NCI-H524 treated with DMSO at 0.1 percent for 48 hours (cell line): ENCODE results near the gene SIGLEC1.
A peak's percentile ranks its signal among the peaks of the same experiment; 100 is the strongest.

Experiments used
- DNase-seq: peaks from one replicate; lab custom pipeline; 2025; lab: John Stamatoyannopoulos, UW

The SIGLEC1 gene

DNA sequence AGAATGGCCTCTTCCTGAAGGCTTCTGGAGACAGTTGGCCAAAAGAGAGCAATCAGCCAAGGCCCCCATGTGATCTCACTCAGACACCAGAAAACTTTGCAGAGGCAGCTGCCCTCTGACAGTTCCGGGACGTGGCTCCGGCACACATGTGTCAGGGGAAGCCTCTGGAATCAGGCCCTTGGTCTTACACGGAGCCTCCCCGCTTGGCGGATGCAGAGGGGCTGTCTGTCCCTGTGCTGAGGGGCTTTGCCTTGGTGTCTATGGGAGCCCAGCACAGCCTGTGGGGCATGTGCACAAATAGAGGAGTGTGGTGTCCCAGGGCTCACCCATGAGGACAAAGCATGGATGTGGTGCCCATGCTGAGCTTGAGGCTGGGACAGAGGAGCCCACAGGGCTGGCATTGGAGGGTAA, 13.8 kb downstream of the SIGLEC1 start:
- no peak for DNase-seq

GRCh38 chr20:3697588-3698305, 14.7 kb downstream of the SIGLEC1 start:
- DNase-seq = no peak

DNA sequence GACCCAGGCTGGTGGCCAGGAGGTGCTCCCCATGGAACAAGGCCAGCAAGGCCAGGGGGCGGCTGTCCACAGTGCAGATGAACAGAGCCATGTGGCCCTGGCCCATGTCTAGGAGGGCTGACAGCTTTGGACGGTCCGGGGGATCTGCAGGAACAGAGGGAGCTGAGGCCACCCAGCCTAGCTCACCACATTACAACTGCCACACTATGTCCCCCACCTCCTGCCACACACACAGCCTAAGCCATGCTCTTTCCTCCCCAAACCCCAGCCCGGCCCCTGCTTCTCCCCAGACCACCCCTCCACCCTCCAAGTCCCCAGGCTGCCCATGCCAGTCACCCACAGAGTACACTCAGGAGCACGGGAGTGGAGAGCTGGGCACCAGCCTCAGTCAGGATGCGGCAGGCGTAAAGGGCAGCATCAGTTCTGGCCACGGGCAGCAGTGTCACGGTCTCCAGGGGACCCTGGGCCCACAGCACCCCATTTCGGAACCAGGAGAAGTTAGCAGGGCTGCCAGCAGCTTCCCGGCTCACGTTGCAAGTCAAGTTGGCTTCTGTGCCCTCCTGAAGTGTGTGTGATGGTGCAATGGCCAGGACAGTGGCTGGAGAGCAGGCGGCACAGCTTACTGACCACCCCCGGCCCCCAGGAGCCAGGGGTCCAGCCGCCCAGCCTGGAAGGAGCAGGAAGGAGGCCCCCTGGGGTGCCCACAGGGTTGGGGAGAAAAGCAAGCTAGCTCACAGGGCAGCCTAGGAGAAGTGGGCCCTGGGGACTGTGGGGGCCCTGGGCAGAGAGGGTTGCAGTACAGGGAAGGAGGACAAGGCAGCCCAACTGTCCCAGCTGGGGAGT, 15.4 kb downstream of the SIGLEC1 start:
- no peak for DNase-seq

DNA sequence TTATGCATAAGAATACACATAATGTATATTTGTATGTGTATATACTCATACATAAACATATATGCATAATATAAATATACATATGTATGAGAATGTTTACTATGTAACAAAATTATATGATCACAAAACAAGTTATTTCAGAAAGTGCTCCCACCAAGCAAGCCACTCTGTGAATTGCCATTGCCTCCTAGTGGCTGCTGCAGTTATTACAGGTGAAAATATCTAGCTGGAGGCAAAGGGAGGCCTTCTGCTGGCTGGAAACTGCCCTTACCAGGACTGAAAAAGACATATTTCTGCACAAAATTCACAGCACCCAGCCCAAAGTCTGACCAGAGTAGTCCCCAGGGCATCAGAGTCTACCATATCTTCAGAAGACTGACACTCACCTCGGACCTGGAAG, 16.2 kb downstream of the SIGLEC1 start:
- no peak for DNase-seq

GRCh38 chr20:3694864-3695263, 17.5 kb downstream of the SIGLEC1 start:
- no peak for DNase-seq

DNA sequence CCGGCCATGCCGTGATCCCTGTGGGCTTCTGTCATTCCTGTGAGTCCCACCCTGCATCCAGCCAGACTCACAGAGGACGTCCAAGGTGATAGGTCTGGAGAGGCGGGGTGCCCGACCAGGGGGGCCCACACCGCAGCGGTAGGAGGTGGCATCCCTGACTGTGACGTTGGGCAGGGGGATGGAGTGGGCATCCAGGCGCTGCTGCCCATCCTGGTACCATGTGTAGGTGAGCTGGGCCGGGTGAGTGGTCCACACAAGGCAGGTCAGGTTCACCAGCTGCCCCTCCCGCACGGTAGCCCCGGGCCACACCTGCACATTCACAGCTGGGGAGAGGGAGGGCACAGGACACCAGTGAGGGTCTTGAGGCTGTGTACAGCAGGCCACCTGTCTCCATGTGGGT, 19.0 kb downstream of the SIGLEC1 start:
- DNase-seq = no peak

GRCh38 chr20:3692706-3693294, 19.6 kb downstream of the SIGLEC1 start:
- no peak for DNase-seq

DNA sequence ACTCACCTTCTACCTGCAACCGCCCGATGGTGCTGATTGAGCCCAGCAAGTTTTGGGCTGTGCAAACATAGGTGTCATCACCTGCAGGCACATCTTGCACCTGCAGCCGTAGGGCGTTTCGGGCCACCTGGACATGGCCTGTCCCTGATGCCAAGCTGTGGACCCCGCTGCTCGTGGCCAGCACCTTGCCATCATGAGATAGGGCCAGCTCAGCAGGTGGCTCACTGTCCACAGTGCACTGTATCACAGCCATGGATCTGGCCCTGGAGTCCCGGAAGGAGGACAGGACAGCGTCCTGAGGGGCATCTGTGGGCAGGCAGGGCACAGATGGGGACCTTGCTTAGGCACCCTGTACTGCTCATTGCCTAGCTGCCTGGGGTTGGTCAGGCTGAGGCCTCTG, 20.5 kb downstream of the SIGLEC1 start:
- no peak for DNase-seq

DNA sequence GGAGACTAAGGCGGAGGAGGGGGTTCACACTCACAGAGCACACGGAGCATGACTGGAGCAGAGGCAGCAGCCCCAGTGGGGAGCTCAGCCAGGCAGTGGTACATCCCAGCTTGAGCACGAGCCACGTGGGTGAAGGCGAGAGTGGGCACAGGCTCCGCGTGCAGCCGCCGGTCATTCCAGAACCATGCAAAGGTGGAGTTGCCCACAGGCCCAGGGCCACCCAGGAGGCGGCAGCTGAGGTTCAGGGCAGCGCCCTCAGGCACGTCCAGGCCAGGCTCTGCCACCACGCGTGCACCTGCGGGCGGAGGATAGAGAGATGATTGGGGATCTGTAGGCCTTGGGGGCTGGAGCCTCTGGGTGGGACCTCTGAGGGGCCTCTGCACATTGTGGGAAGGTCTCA, 21.1 kb downstream of the SIGLEC1 start:
- DNase-seq = no peak

GRCh38 chr20:3690413-3690812, 22.0 kb downstream of the SIGLEC1 start:
- no peak for DNase-seq

DNA sequence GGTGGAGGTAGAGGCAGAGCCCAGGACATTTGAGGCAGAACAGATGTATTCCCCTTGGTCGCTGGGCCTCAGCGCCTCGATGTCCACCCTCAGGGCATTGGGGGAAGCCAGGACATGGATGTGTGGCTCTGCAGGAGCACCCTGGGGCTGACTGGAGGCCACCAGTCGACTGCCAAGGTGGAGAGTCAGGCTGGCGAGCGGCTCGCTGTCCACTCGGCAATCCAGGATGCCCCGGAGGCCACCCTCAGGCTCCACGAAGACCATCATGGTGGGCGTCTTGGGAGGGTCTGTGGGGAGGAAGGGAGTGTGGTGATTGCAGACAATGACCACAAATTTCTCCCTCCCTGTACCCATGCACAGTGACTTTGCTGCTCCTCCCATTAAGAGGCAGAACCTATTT, 22.4 kb downstream of the SIGLEC1 start:
- no peak for DNase-seq

GRCh38 chr20:3687655-3688054, 24.7 kb downstream of the SIGLEC1 start:
- DNase-seq = no peak

DNA sequence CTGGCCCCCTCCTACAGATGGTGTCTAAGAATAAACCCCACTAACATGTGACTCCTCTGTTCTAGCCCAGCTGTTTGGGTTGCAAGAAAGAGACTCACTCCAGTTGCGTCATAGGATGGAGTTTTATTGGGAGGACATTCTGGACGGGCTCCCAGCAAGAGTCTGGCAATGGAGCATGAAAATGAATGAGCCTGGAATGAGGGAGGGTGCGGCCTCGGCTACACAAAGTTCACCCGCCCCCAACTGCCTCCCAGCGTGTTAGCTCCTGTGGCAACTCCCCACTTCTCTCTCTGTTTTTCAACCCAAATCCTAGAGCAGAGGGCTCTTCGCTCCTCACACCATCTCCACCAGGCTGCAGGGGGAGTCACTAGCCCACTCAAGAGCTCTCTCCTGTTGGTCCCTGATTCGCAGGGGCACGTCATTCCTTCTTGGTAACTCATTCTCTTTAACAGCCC, 25.5 kb downstream of the SIGLEC1 start:
- DNase-seq = peak; percentile 8

DNA sequence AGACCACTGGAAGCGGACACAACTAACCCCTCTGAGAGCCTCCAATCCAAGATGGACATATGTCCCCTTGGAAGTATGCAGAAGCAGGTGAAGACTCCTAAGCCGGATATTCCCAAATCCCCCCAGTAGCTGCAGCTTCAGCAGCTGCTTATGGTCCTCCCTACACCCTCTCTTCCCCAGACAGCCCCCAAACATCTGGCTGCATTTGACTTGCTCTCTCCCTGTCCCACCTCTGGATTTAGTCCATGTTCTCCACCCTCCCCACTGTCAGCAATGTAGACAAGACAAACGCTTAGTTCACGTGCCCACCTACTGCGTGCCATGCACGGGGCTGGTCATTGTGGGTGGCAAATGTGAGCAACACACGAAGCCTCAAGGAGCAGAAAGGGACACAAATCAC, 26.0 kb downstream of the SIGLEC1 start:
- no peak for DNase-seq

DNA sequence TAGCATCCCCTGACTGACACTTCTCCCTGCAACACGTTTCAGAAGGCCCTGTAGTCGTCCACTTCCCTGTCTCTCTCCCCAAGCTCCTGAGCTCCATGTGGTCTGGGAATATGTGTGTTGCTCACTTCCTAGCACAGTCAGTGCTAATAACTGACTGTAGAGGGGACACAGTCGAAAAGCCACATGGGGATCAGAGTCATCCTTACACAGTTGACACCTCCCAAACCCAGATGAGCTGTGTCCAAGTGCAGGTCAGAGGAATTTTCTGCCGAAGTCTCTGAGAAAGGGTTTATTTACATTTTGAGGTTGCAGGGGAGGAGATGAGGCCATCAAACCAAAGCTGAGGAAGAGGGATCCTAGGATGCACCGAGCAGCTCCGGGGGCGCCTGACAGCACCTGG, 27.1 kb downstream of the SIGLEC1 start:
- DNase-seq = no peak

DNA sequence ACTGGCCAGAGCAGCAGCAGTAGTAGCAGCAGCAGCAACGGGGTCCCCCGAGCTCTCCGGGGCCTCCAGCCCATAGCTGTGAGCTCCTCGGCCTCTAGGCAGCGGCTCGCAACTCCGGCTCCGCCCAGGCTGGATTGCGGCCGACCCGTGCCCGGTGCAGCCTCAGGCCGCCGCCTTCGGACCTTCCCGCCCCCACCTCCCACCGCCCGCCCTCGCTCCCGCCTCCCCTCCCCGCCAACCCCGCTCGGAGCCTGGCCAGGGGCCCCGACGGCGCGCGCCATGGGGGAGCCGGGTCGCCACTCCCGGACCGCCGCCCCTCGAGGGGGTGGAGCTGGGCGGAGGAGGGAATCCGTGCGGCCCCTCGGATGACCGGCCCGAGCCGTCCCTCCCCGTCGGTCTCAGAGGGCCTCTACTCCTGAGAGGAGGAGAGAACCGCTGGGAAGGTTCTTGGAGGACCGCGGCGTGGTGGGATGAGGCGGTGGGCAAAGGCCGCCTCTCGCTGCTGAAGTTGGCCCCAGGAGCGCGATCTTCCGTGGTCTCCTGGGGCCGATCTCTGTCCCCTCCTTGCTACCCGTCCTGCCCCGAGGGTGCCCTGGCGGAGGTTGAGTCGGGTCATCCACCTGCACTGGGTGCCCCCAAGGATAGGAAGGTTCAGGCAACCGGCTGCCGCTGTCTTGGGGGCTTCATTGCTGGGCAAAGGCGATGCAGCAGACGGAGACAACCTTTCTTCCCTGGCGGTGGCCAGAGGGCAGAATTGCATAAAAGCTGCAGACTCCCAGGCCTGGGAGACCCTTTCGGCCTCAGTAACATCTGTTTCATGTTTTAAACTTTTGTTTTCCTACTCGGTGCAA, 30.2 kb downstream of the SIGLEC1 start, which contains the start of gene ADAM33:
Gene ADAM33 (minus strand): TSS at position 80 of the 851 bp plus-strand sequence. CDS start 6 bp downstream, at position 74.
- no peak for DNase-seq

GRCh38 chr20:3681352-3681930, 31.0 kb downstream of the SIGLEC1 start:
- no peak for DNase-seq

GRCh38 chr20:3680701-3681351, 31.6 kb downstream of the SIGLEC1 start:
- DNase-seq = no peak

- no peak for DNase-seq
Observed at GRCh38 chr20:3679749-3680700, 32.4 kb downstream of the SIGLEC1 start.
